Motor neuron (in vitro differentiated cells): ENCODE results near the gene UNC5B. TPM values are rescaled to one million over a fixed set of nuclear protein-coding genes. Genes with fewer than 3 reads are reported as not detected.
A peak's percentile ranks its signal among the peaks of the same experiment; 100 is the strongest.

ENCODE experiments used
- ATAC-seq, 8 experiments: fragments of 200-7000 bp; cut with Tn5 transposase; replicated peaks in 6 of 8; 2 replicates each; pipeline ENCODE4 v1.8.0; 2021; ENCODE audit warnings: mild to moderate bottlenecking in 8 of 8, moderate library complexity in 8 of 8
- H3K27ac ChIP-seq, 2 donors: fragments of 250-450 bp; sonication (Bioruptor Pico); 2 replicates each; pipeline ENCODE4 v1.9.0; 2021; ENCODE audit warnings: antibody characterized with exemption in 2 of 2, mild to moderate bottlenecking in 2 of 2, moderate library complexity in 1 of 2
- H3K4me1 ChIP-seq, 2 donors: fragments of 250-450 bp; sonication (Bioruptor Pico); replicated peaks in 1 of 2; 2 replicates each; pipeline ENCODE4 v1.6.1; 2021; ENCODE audit warnings: antibody characterized with exemption in 2 of 2, mild to moderate bottlenecking in 2 of 2, moderate library complexity in 1 of 2
- H3K4me3 ChIP-seq, 5 donors: fragments of 250-450 bp; sonication (Bioruptor Pico); 2 replicates each; pipeline ENCODE4 v1.9.0; 2021; ENCODE audit warnings: antibody characterized with exemption in 5 of 5, mild to moderate bottlenecking in 5 of 5, moderate library complexity in 4 of 5
- WGBS, 10 experiments: fragments of 450-650 bp; shearing (Covaris generic); methylation state at CpG; one replicate each; pipeline ENCODE4 v1.0.0; 2022; 5-methylcytosine and 5-hydroxymethylcytosine counted together
- in situ Hi-C, 9 experiments: fragments of 400-800 bp; cut with MboI; loops; one replicate each; pipeline ENCODE4 v1.15.0; 2021; ENCODE audit warnings: low sequenced_read_pairs in 9 of 9, low pct_unique_long_range_greater_than_20kb in 2 of 9; ENCODE audit not compliant: unreplicated experiment in 9 of 9
- total RNA-seq, 8 experiments: library from RNA; unstranded; fragments of 300-600 nt; gene quantifications; 2 replicates each; pipeline versions ENCODE4 v1.2.3 to v1.2.4, GENCODE V29; 2022

The UNC5B gene
- total RNA-seq, 8 experiments from 2014 or later: 1.4 to 53.5 (median 18.2) TPM

GRCh38 chr10:71254834-71255549 is 42.6 kb downstream of the UNC5B start:
- peaks cover 72% of the 10 kb centered on the region in 2 donors for H3K4me1 ChIP-seq
- 47 to 95% (median 84%) methylated on average over 3 to 9 of the region's 9 CpGs; no CpG with 5 or more reads in 1 of the 10 experiments for WGBS, 10 experiments
- no peak overlapping the region for H3K4me3 ChIP-seq
- in situ Hi-C loops: no loop called here
- no peak for ATAC-seq
- no peak overlapping the region for H3K27ac ChIP-seq

DNA sequence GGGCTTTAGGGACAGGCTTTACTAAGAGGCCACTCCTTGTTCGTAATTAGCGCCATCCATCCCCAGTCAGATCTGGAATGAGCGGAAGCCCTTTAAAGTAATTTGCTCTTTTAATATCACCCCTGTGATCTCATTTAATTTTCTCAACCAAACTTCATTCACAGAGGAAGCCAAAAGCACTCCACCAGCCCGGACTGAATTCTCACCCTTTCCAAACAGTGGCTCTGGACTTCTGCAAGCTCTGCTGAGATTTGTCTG is 43.1 kb downstream of the UNC5B start:
- ATAC-seq: no peak
- H3K27ac ChIP-seq: no peak overlapping the region
- 20 to 100% (median 60%) methylated on average over 1 to 4 of the region's 4 CpGs; no CpG with 5 or more reads in 3 of the 10 experiments for WGBS, 10 experiments
- H3K4me1 ChIP-seq: peaks cover 72% of the 10 kb centered on the region in 2 donors
- in situ Hi-C loops: no loop called here
- H3K4me3 ChIP-seq: no peak overlapping the region

- no peak overlapping the region for H3K4me3 ChIP-seq
- peak; percentile 22 to 71 (median 56) for ATAC-seq
- in situ Hi-C loops: no loop called here
- WGBS, 10 experiments: 4 to 71% (median 33%) methylated on average over 1 to 10 of the region's 17 CpGs; no CpG with 5 or more reads in 1 of the 10 experiments
- H3K27ac ChIP-seq: peak overlapping the region; percentile 11 to 49
- H3K4me1 ChIP-seq: peaks cover 72% of the 10 kb centered on the region in 2 donors
Measured at GRCh38 chr10:71255808-71256660, 43.7 kb downstream of the UNC5B start.

- H3K4me1 ChIP-seq: peaks cover 72% of the 10 kb centered on the region in 2 donors
- no peak for ATAC-seq
- no peak overlapping the region for H3K4me3 ChIP-seq
- in situ Hi-C loops: no loop called here
- peak overlapping the region; percentile 11 to 49 for H3K27ac ChIP-seq
- 74 to 100% (median 85%) methylated on average over 1 to 4 of the region's 8 CpGs; no CpG with 5 or more reads in 4 of the 10 experiments for WGBS, 10 experiments
Measured at GRCh38 chr10:71256661-71257318, 44.4 kb downstream of the UNC5B start.

- in situ Hi-C loops: no loop called here
- Histone ChIP-seq H3K4me3 (no peak overlapping the region), H3K4me1 (peaks cover 72% of the 10 kb centered on the region in 2 donors), H3K27ac (no peak overlapping the region)
- 80 to 100% (median 83%) methylated on average over 1 to 5 of the region's 11 CpGs; no CpG with 5 or more reads in 5 of the 10 experiments for WGBS, 10 experiments
- no peak for ATAC-seq
Measured at GRCh38 chr10:71257319-71257997, 45.1 kb downstream of the UNC5B start.

GRCh38 chr10:71258046-71258445 is 45.7 kb downstream of the UNC5B start:
- H3K4me3 ChIP-seq: no peak overlapping the region
- WGBS, 10 experiments: 89 to 100% (median 97%) methylated on average over 1 to 4 of the region's 4 CpGs; no CpG with 5 or more reads in 6 of the 10 experiments
- H3K4me1 ChIP-seq: peaks cover 72% of the 10 kb centered on the region in 2 donors
- ATAC-seq: no peak
- H3K27ac ChIP-seq: no peak overlapping the region
- in situ Hi-C loops: no loop called here

DNA sequence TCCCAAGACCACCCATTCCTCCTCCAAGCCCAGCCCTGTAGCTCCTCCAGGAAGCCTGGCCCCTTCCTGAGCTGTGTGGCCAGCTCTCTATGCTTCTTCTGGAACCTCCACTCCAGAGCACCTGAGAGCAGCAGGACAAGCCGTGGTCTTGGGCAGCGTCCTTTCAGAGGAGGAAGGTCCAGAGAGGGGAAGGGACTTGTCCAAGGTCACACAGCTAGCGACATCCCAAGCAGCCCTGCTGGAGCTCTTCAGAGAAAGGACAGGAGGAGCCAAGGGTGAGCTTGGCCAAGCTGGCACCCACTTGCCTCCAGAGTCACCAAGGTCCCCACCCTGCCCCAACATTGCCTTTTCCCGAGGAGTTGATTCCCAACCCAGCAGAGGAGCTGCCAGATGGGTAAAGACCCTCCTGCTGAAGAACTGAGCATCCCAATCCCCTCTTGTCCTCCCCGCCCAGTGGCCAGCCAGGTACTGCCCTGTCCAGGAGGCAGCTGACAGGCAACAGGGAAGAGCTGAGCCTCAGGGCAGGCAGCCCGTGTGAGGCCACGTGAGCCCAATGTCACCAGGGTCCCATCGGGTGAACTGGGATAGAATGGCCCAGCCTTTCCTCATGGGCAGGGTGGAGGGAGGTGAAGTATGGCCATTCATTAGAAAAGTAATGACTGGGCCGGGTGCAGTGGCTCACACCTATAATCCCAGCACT is 46.2 kb downstream of the UNC5B start:
- peaks cover 72% of the 10 kb centered on the region in 2 donors for H3K4me1 ChIP-seq
- in situ Hi-C loops: no loop called here
- no peak overlapping the region for H3K27ac ChIP-seq
- no peak for ATAC-seq
- H3K4me3 ChIP-seq: no peak overlapping the region
- 62 to 100% (median 85%) methylated on average over 1 to 4 of the region's 9 CpGs; no CpG with 5 or more reads in 4 of the 10 experiments for WGBS, 10 experiments

DNA sequence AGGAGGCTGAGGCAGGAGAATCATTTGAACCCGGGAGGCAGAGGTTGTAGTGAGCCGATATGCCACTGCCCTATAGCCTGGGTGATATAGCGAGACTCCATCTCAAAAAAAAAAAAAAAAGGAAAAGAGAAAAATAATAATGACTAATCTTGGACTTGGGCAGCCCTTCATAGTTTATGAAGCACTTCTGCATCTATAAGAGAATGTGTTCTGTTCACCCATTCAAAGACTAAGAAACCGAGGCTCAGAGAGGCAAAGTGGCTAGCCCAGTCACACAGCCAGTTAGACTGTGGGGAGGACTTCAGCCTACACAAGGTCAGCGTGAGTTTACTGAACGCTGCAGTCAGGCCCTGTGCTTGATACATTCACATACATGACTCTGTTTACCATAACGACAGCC is 46.9 kb downstream of the UNC5B start:
- Histone ChIP-seq H3K4me1 (peaks cover 70 to 72% of the 10 kb centered on the region in 2 donors), H3K27ac (no peak overlapping the region), H3K4me3 (no peak overlapping the region)
- 90 to 100% (median 100%) methylated on average over 1 to 6 of the region's 7 CpGs; no CpG with 5 or more reads in 1 of the 10 experiments for WGBS, 10 experiments
- in situ Hi-C loops: no loop called here
- no peak for ATAC-seq

DNA sequence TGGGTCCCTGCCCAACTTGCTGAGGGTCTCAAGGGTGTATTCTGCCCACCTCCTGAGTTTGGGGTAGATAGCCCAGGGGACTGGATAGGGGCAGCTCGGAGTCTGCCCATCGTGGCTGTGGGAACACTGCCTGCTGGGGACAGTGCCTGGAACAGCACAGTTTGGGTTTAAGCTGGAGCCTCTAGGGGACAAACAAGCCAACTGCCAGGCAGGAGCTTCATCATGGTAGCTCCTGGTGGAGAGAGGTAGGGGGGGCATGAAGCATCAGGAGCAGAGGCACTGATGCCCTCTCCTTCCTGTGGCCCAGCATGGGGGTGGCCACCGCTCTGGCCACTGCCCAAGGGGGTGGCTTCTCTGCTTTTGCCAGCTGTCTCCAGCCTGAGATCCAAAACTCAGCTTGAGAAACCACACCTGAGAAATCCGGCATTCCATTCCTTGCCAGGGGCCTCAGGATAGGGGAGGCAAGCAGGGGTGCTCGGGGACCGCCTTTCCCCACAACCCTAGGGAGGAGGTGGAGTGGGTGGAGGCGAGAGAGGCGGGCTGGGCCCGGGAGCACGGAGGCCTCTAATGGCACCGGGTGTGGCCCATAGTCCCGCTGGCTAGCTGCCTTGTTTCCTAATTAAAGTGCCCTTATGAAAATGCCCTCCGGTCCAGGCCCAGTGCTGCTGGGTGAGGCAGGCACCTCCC is 47.6 kb downstream of the UNC5B start:
- in situ Hi-C loops: no loop called here
- WGBS, 10 experiments: 0 to 80% (median 35%) methylated on average over 1 to 5 of the region's 13 CpGs; no CpG with 5 or more reads in 4 of the 10 experiments
- ATAC-seq: peak in 7 of 8 experiments; percentile 2 to 82 (median 14)
- Histone ChIP-seq H3K27ac (peak overlapping the region; percentile 21 to 73), H3K4me3 (no peak overlapping the region), H3K4me1 (peaks cover 71 to 72% of the 10 kb centered on the region in 2 donors)

GRCh38 chr10:71260622-71261325 is 48.4 kb downstream of the UNC5B start:
- in situ Hi-C loops: no loop called here
- peak in 7 of 8 experiments; percentile 11 to 80 (median 64) for ATAC-seq

GRCh38 chr10:71262027-71262426 is 49.7 kb downstream of the UNC5B start:
- H3K27ac ChIP-seq: peak overlapping the region; percentile 16 to 73
- in situ Hi-C loops: no loop called here
- WGBS, 10 experiments: 60 to 100% (median 72%) methylated on average over 1 to 4 of the region's 8 CpGs; no CpG with 5 or more reads in 7 of the 10 experiments
- no peak overlapping the region for H3K4me3 ChIP-seq
- peaks cover 73 to 76% of the 10 kb centered on the region in 2 donors for H3K4me1 ChIP-seq
- ATAC-seq: no peak

More at GRCh38 chr10:71260622-71261325, 48.4 kb downstream of the UNC5B start:
- peaks cover 72% of the 10 kb centered on the region in 2 donors for H3K4me1 ChIP-seq
- H3K4me3 ChIP-seq: no peak overlapping the region
- WGBS, 10 experiments: 0 to 58% (median 50%) methylated on average over 2 to 7 of the region's 13 CpGs; no CpG with 5 or more reads in 7 of the 10 experiments
- H3K27ac ChIP-seq: peak overlapping the region; percentile 4 to 73
